Lung (tissue), 12 donors: ENCODE data around the gene VPS50. TPM values are rescaled to one million over a fixed set of nuclear protein-coding genes. Genes with fewer than 3 reads are reported as not detected.
A peak's percentile ranks its signal among the peaks of the same experiment; 100 is the strongest.

Source experiments
- ATAC-seq: fragments of 200-7000 bp; cut with Tn5 transposase; one replicate; pipeline ENCODE4 v1.9.1; 2020; ENCODE audit warnings: moderate number of reproducible peaks; ENCODE audit not compliant: insufficient read depth, low FRiP score
- DNase-seq, 3 donors: peaks; one replicate each; pipeline ENCODE4 v3.0.0-alpha.2; 2013 to 2017
- H3K27ac ChIP-seq, 2 donors: one replicate each; pipeline ENCODE4 v1.5.1; 2013; ENCODE audit warnings: mild to moderate bottlenecking in 2 of 2, moderate library complexity in 2 of 2, control low read depth in 1 of 2, inconsistent platforms in 1 of 2, low read depth in 1 of 2, low read length in 1 of 2
- H3K27me3 ChIP-seq, 3 donors: one replicate each; pipeline ENCODE4 v1.5.1; 2013; ENCODE audit warnings: low read length in 2 of 3; ENCODE audit not compliant: control insufficient read depth in 3 of 3, insufficient read depth in 3 of 3
- H3K36me3 ChIP-seq, 4 donors: one replicate each; pipeline ENCODE4 v1.5.1; 2013; ENCODE audit warnings: low read length in 4 of 4, mild to moderate bottlenecking in 1 of 4, moderate library complexity in 1 of 4; ENCODE audit not compliant: control insufficient read depth in 4 of 4, insufficient read depth in 4 of 4
- H3K4me1 ChIP-seq, 5 donors: one replicate each; pipeline ENCODE4 v1.5.1; 2013; ENCODE audit warnings: low read length in 5 of 5, mild to moderate bottlenecking in 2 of 5, moderate library complexity in 1 of 5; ENCODE audit not compliant: control insufficient read depth in 5 of 5, insufficient read depth in 5 of 5
- H3K4me3 ChIP-seq: one replicate; pipeline ENCODE4 v1.5.1; 2013; ENCODE audit warnings: mild to moderate bottlenecking, control low read depth, moderate library complexity
- H3K9ac ChIP-seq, 2 donors: one replicate each; pipeline ENCODE4 v1.5.1; 2013; ENCODE audit warnings: low read length in 2 of 2, control low read depth in 1 of 2; ENCODE audit not compliant: insufficient read depth in 1 of 2
- H3K9me3 ChIP-seq, 4 donors: one replicate each; pipeline ENCODE4 v1.5.1; 2013; ENCODE audit warnings: low read length in 3 of 4, mild to moderate bottlenecking in 1 of 4, moderate library complexity in 1 of 4; ENCODE audit not compliant: control insufficient read depth in 4 of 4, insufficient read depth in 3 of 4
- WGBS, 2 donors: extraction: QIAGEN DNeasy Blood & Tissue Kit; methylation state at CpG; one replicate each; pipeline ENCODE4 v1.1.7; 2013; 5-methylcytosine and 5-hydroxymethylcytosine counted together
- polyA plus RNA-seq, 2 donors: library from polyadenylated mRNA; stranded (reverse); fragments of 200-250 nt; gene quantifications; one replicate each; pipeline ENCODE4 v1.2.1, GENCODE V29; 2013
- total RNA-seq, 2 donors: library from RNA; depleted of rRNA in 1 of 2; stranded (reverse); fragments of >200 nt in 1 of 2; gene quantifications; one replicate each; pipeline ENCODE4 v1.2.1, GENCODE V29; 2014 to 2021
- TF ChIP-seq, protein P1 (sequence below): IDR thresholded peaks from 2 replicates; pipeline ENCODE4 v1.5.1; 2012; ENCODE audit warnings: mild to moderate bottlenecking; ENCODE audit errors: control extremely low read depth, extremely low read depth
- donor health status: control.
- donor health status: control.
- donor health status: Bipolar disorder and iron deficiency.
- donor health status: healthy.
- donor health status: DM: yes; HTN: yes; CAD: no.

Gene VPS50
- total and polyA plus RNA-seq, 4 donors: 6.6 to 52.5 (median 13.7) TPM

DNA sequence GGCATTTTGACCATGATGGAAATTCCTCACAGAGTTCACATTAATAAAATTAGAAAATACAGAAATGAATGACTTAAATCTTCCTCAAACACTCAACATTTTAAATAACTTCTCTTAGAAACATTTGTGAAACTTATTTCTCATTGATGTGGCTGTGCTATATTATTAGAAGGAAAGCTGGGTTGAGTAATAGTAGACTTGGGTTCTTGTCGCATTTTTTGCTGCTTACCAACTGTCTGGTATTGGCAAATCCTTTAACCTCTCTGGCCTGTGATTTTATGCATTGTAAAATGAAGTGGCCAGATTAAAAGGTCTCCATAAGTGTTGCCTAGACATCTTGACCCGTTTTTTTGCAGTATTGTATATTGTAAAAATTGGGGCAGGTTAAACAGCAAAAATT is 66.5 kb downstream of the VPS50 start:
- ATAC-seq (no peak), DNase-seq (no peak)
- Histone ChIP-seq H3K4me1 (peaks cover 0 to 3% (median 0%) of the 10 kb centered on the region in 5 donors), H3K4me3 (no peak overlapping the region), H3K27ac (no peak overlapping the region), H3K9me3 (no peaks in the 10 kb centered on the region), H3K9ac (no peak overlapping the region), H3K36me3 (peaks cover 0 to 5% (median 0%) of the 10 kb centered on the region in 4 donors), H3K27me3 (no peaks in the 10 kb centered on the region)
- 91 to 94% methylated on average over 2 of the region's 2 CpGs for WGBS, 2 donors
- TF ChIP-seq, protein P1, sequence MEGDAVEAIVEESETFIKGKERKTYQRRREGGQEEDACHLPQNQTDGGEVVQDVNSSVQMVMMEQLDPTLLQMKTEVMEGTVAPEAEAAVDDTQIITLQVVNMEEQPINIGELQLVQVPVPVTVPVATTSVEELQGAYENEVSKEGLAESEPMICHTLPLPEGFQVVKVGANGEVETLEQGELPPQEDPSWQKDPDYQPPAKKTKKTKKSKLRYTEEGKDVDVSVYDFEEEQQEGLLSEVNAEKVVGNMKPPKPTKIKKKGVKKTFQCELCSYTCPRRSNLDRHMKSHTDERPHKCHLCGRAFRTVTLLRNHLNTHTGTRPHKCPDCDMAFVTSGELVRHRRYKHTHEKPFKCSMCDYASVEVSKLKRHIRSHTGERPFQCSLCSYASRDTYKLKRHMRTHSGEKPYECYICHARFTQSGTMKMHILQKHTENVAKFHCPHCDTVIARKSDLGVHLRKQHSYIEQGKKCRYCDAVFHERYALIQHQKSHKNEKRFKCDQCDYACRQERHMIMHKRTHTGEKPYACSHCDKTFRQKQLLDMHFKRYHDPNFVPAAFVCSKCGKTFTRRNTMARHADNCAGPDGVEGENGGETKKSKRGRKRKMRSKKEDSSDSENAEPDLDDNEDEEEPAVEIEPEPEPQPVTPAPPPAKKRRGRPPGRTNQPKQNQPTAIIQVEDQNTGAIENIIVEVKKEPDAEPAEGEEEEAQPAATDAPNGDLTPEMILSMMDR: no peak

DNA sequence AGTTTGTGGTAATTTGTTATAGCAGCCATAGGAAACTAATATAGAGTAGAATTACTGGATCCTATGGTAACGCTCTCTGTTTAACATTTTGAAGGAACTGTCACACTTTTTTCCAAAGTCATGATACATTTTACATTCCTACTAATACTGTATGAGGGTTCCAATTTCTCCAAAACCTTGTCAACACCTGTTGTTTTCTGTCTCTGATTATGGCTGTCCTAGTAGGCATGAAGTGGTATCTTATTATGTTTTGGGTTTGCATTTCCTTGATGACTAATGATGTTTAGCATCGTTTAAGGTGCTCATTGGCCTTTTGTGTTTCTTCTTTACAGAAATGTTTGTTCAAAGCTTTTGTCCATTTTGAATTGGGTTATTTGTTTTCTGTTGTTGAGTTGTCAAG is 69.6 kb downstream of the VPS50 start:
- DNase-seq (no peak), ATAC-seq (no peak)
- peaks cover 0 to 6% (median 4%) of the 10 kb centered on the region in 4 donors for H3K36me3 ChIP-seq
- TF ChIP-seq, protein P1: no peak
- no peak overlapping the region for H3K9ac ChIP-seq
- no peak overlapping the region for H3K4me3 ChIP-seq
- H3K9me3 ChIP-seq: no peaks in the 10 kb centered on the region
- WGBS, 2 donors: 87 to 97% methylated on average over 2 of the region's 2 CpGs
- H3K27ac ChIP-seq: no peak overlapping the region
- no peaks in the 10 kb centered on the region for H3K27me3 ChIP-seq
- H3K4me1 ChIP-seq: no peaks in the 10 kb centered on the region

DNA sequence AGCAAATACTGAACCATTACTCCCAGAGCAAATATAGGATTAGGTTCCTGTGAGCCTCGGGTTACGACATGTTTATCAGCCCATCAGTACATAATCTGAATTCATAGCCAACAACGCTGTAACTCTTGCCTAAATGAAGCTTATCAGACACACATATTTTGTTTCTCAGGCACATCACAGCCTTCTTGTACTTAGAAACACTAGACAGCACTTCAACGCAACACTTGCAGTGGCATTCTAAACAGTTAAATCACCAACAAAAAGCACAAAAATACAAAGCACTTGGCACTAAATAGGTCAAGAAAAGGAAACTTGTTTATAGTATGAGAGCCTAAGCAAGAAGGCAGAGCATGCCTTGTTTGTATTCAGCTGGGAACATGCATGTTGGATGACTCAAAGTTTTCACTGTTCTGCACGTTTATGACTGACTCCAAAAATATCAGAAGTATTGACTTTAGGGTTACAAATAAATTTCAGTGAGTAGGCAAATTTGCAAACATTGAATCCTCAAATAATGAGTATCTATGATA is 75.0 kb downstream of the VPS50 start:
- no peaks in the 10 kb centered on the region for H3K27me3 ChIP-seq
- TF ChIP-seq, protein P1: no peak
- WGBS, 2 donors: 73 to 84% methylated on average over 5 of the region's 5 CpGs
- H3K36me3 ChIP-seq: peaks cover 1 to 10% (median 6%) of the 10 kb centered on the region in 4 donors
- no peak overlapping the region for H3K4me3 ChIP-seq
- no peak for ATAC-seq
- H3K27ac ChIP-seq: no peak overlapping the region
- no peak overlapping the region for H3K9ac ChIP-seq
- peak in 1 of 3 donors; percentile 1 for DNase-seq
- no peaks in the 10 kb centered on the region for H3K4me1 ChIP-seq
- no peaks in the 10 kb centered on the region for H3K9me3 ChIP-seq

DNA sequence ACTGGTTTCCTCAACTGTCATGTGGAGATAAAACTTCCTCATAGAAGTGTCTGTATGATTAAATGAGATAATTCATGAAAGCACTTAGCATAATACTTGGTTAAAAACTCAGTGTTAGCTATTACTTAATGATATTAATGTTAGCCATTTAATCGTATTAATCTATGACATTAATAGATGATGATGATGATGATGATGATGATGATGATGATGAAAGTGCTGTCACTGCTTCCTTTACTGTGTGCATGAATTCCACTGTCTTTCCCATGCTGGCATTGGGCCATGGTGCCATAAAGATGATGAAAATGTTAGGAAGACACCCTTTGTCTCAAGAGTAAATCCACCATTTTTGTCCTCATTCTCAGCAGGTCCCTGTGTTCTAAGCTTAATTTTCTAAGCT is 75.8 kb downstream of the VPS50 start:
- H3K36me3 ChIP-seq: peaks cover 1 to 10% (median 6%) of the 10 kb centered on the region in 4 donors
- DNase-seq (peak in 1 of 3 donors; percentile 1), ATAC-seq (no peak)
- no peak overlapping the region for H3K27ac ChIP-seq
- TF ChIP-seq, protein P1: no peak
- WGBS, 2 donors: 88 to 97% methylated on average over 1 of the region's 1 CpG
- H3K9me3 ChIP-seq: no peaks in the 10 kb centered on the region
- no peaks in the 10 kb centered on the region for H3K4me1 ChIP-seq
- no peaks in the 10 kb centered on the region for H3K27me3 ChIP-seq
- no peak overlapping the region for H3K9ac ChIP-seq
- H3K4me3 ChIP-seq: no peak overlapping the region
